HepG2 (cell line): ENCODE results near the gene TK1. TPM values are rescaled to one million over a fixed set of nuclear protein-coding genes. Genes with fewer than 3 reads are reported as not detected.

Experiments used
- GTF3A ChIP-seq: sonication (generic); formaldehyde crosslinking; conservative IDR thresholded peaks from 2 replicates; pipeline ENCODE4 v1.4.0; 2020; ENCODE audit warnings: mild to moderate bottlenecking, missing genetic modification reagents
- IKZF1 ChIP-seq: fragments of 450-650 bp; IDR thresholded peaks from 2 replicates; pipeline ENCODE4 v1.7.1; 2016
- ISL2 ChIP-seq: sonication (generic); formaldehyde crosslinking; IDR thresholded peaks from 2 replicates; pipeline ENCODE4 v1.5.0; 2020; ENCODE audit warnings: missing genetic modification reagents
- LCORL ChIP-seq, 2 experiments: fragments of 450-650 bp in 1 of 2; sonication (generic) in 1 of 2; formaldehyde crosslinking in 1 of 2; IDR thresholded peaks; 2 replicates each; pipeline versions ENCODE4 v1.5.0 to v1.6.1; 2017 to 2020; ENCODE audit warnings: antibody characterized with exemption in 1 of 2, missing genetic modification reagents in 1 of 2
- MIER3 ChIP-seq: IDR thresholded peaks from 2 replicates; pipeline ENCODE4 v1.6.1; 2016; ENCODE audit warnings: missing compliant biosample characterization, borderline replicate concordance
- NR2F1 ChIP-seq, 2 experiments: fragments of 450-650 bp in 1 of 2; formaldehyde crosslinking in 1 of 2; IDR thresholded peaks; 2 replicates each; pipeline versions ENCODE4 v1.5.0 to v1.6.1; 2016 to 2020; ENCODE audit warnings: mild to moderate bottlenecking in 1 of 2, missing compliant biosample characterization in 1 of 2, missing genetic modification reagents in 1 of 2, moderate library complexity in 1 of 2
- PAX8 ChIP-seq: sonication (generic); formaldehyde crosslinking; IDR thresholded peaks from 2 replicates; pipeline ENCODE4 v1.8.0; 2022; ENCODE audit warnings: mild to moderate bottlenecking, missing genetic modification reagents, borderline replicate concordance
- PHF8 ChIP-seq: sonication (generic); formaldehyde crosslinking; IDR thresholded peaks from 2 replicates; pipeline ENCODE4 v1.5.0; 2020; ENCODE audit warnings: missing genetic modification reagents
- POLR2A ChIP-seq, 2 experiments: IDR thresholded peaks; 2 replicates each; pipeline ENCODE4 v1.6.1; 2011; ENCODE audit warnings: low read depth in 2 of 2, low read length in 2 of 2, mild to moderate bottlenecking in 1 of 2, moderate library complexity in 1 of 2; ENCODE audit not compliant: insufficient read depth in 1 of 2
- POLR2G ChIP-seq: fragments of 200-400 bp; formaldehyde crosslinking; IDR thresholded peaks from 2 replicates; pipeline ENCODE4 v1.6.1; 2018; ENCODE audit warnings: mild to moderate bottlenecking, low read depth, low read length, moderate library complexity
- RBFOX2 ChIP-seq: fragments of 200-400 bp; formaldehyde crosslinking; IDR thresholded peaks from 2 replicates; pipeline ENCODE4 v1.6.1; 2017; ENCODE audit warnings: low read depth, mild to moderate bottlenecking, low read length
- TBX2 ChIP-seq: sonication (generic); formaldehyde crosslinking; IDR thresholded peaks from 2 replicates; pipeline ENCODE4 v1.5.0; 2020; ENCODE audit warnings: missing genetic modification reagents, mild to moderate bottlenecking, borderline replicate concordance
- polyA plus RNA-seq, 8 experiments: library from polyadenylated mRNA; depleted of rRNA in 3 of 8; stranded (reverse) in 7 of 8; unstranded in 1 of 8; fragments of >200 nt; fragmentation: Illumina TruSeq in 4 of 8; extraction: Trizol in 4 of 8; gene quantifications; 2 replicates each; pipeline versions ENCODE4 v1.2.1 to v1.2.3, GENCODE V29; 2011 to 2016; ENCODE audit warnings: low read depth in 4 of 8, missing spikeins in 1 of 8, mixed read lengths in 1 of 8; ENCODE audit not compliant: insufficient read depth in 1 of 8
- total RNA-seq, 5 experiments: library from RNA; depleted of rRNA; stranded (reverse); fragments of >200 nt; fragmentation: Illumina TruSeq; extraction: Trizol; gene quantifications; 2 replicates each; pipeline ENCODE4 v1.2.3, GENCODE V29; 2016; ENCODE audit warnings: low read depth in 1 of 5
- TF ChIP-seq, protein P1 (sequence below): sonication (generic); formaldehyde crosslinking; IDR thresholded peaks from 2 replicates; pipeline ENCODE4 v1.4.0; 2020; ENCODE audit warnings: missing genetic modification reagents
- TF ChIP-seq, protein P2 (sequence below): sonication (generic); formaldehyde crosslinking; IDR thresholded peaks from 2 replicates; pipeline ENCODE4 v1.8.0; 2022; ENCODE audit warnings: mild to moderate bottlenecking, missing genetic modification reagents, borderline replicate concordance
- TF ChIP-seq, protein P3 (sequence below): sonication (generic); formaldehyde crosslinking; IDR thresholded peaks from 2 replicates; pipeline ENCODE4 v1.4.0; 2020; ENCODE audit warnings: missing genetic modification reagents
- TF ChIP-seq, protein P4 (sequence below): sonication (generic); formaldehyde crosslinking; IDR thresholded peaks from 2 replicates; pipeline ENCODE4 v1.5.0; 2020; ENCODE audit warnings: mild to moderate bottlenecking, missing genetic modification reagents
- TF ChIP-seq, protein P5 (sequence below): sonication (generic); formaldehyde crosslinking; IDR thresholded peaks from 2 replicates; pipeline ENCODE4 v1.5.0; 2020; ENCODE audit warnings: mild to moderate bottlenecking, missing genetic modification reagents

TK1 gene
- total and polyA plus RNA-seq, 2 of the 13 experiments (the other 11 are each of a cell fraction or from before 2014, with no cell fraction given), result 45.0 to 96.0 TPM

DNA sequence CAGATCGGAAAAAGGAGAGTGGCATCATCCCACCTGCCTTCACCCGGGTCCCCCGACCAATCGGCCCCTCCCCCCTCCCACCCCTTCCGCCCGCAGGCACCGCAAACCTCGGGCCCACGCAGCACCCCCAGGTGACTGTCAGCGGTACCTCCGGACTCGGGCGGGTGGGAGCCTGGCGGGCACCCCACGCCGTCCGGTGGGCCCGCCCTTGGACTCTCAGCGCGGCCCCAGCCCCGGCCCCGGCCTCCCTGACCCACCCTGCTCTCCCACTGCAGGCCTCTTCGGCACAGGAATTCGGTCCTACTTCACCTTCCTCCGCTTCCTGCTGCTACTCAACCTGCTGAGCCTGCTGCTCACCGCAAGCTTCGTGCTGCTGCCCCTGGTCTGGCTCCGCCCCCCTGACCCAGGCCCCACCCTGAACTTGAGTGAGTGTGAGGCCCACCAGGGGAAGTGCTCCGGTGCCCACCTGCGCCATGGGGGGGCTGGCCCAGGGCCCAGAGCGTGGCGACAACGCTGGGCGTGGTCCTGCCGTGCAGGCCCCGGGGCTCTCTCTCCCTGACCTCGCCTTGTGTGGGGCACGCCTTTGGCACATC is 54.7 kb downstream of the TK1 start (continued):
- TF ChIP-seq, protein P1, sequence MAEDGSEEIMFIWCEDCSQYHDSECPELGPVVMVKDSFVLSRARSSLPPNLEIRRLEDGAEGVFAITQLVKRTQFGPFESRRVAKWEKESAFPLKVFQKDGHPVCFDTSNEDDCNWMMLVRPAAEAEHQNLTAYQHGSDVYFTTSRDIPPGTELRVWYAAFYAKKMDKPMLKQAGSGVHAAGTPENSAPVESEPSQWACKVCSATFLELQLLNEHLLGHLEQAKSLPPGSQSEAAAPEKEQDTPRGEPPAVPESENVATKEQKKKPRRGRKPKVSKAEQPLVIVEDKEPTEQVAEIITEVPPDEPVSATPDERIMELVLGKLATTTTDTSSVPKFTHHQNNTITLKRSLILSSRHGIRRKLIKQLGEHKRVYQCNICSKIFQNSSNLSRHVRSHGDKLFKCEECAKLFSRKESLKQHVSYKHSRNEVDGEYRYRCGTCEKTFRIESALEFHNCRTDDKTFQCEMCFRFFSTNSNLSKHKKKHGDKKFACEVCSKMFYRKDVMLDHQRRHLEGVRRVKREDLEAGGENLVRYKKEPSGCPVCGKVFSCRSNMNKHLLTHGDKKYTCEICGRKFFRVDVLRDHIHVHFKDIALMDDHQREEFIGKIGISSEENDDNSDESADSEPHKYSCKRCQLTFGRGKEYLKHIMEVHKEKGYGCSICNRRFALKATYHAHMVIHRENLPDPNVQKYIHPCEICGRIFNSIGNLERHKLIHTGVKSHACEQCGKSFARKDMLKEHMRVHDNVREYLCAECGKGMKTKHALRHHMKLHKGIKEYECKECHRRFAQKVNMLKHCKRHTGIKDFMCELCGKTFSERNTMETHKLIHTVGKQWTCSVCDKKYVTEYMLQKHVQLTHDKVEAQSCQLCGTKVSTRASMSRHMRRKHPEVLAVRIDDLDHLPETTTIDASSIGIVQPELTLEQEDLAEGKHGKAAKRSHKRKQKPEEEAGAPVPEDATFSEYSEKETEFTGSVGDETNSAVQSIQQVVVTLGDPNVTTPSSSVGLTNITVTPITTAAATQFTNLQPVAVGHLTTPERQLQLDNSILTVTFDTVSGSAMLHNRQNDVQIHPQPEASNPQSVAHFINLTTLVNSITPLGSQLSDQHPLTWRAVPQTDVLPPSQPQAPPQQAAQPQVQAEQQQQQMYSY (CRISPR knock-in tag), result no peak
- TF ChIP-seq ISL2 (CRISPR knock-in tag) (no peak), RBFOX2 (no peak), POLR2A (IDR thresholded peaks at IDR 0.05; ENCODE audit: insufficient read depth in 1 of 2, low read depth in 2 of 2, low read length in 2 of 2) (no peak), TBX2 (CRISPR knock-in tag) (peak; percentile 10; the same call in 1 of the 2 replicates), PAX8 (CRISPR knock-in tag) (no peak), LCORL (IDR thresholded peaks at IDR 0.05) (no peak), LCORL (CRISPR knock-in tag; IDR thresholded peaks at IDR 0.05) (peak; percentile 42; the same call in 1 of the 2 replicates), PHF8 (CRISPR knock-in tag) (peak; percentile 27; the same call in 1 of the 2 replicates), IKZF1 (no peak), GTF3A (CRISPR knock-in tag) (no peak), NR2F1 (CRISPR knock-in tag; IDR thresholded peaks at IDR 0.05) (0 out of 4 replicates have a peak, but pooled peaks of 1 of the 2 experiments have one; percentile 13), MIER3 (CRISPR knock-in tag) (no peak), POLR2G (0 out of 2 replicates have a peak, but pooled peaks have one; percentile 26)
- TF ChIP-seq, protein P2, sequence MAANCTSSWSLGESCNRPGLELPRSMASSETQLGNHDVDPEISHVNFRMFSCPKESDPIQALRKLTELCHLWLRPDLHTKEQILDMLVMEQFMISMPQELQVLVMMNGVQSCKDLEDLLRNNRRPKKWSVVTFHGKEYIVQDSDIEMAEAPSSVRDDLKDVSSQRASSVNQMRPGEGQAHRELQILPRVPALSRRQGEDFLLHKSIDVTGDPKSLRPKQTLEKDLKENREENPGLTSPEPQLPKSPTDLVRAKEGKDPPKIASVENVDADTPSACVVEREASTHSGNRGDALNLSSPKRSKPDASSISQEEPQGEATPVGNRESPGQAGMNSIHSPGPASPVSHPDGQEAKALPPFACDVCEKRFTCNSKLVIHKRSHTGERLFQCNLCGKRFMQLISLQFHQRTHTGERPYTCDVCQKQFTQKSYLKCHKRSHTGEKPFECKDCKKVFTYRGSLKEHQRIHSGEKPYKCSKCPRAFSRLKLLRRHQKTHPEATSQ (CRISPR knock-in tag), result no peak
- TF ChIP-seq, protein P3, sequence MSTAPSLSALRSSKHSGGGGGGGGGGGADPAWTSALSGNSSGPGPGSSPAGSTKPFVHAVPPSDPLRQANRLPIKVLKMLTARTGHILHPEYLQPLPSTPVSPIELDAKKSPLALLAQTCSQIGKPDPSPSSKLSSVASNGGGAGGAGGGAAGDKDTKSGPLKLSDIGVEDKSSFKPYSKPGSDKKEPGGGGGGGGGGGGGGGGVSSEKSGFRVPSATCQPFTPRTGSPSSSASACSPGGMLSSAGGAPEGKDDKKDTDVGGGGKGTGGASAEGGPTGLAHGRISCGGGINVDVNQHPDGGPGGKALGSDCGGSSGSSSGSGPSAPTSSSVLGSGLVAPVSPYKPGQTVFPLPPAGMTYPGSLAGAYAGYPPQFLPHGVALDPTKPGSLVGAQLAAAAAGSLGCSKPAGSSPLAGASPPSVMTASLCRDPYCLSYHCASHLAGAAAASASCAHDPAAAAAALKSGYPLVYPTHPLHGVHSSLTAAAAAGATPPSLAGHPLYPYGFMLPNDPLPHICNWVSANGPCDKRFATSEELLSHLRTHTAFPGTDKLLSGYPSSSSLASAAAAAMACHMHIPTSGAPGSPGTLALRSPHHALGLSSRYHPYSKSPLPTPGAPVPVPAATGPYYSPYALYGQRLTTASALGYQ (CRISPR knock-in tag), result no peak
- TF ChIP-seq, protein P4, sequence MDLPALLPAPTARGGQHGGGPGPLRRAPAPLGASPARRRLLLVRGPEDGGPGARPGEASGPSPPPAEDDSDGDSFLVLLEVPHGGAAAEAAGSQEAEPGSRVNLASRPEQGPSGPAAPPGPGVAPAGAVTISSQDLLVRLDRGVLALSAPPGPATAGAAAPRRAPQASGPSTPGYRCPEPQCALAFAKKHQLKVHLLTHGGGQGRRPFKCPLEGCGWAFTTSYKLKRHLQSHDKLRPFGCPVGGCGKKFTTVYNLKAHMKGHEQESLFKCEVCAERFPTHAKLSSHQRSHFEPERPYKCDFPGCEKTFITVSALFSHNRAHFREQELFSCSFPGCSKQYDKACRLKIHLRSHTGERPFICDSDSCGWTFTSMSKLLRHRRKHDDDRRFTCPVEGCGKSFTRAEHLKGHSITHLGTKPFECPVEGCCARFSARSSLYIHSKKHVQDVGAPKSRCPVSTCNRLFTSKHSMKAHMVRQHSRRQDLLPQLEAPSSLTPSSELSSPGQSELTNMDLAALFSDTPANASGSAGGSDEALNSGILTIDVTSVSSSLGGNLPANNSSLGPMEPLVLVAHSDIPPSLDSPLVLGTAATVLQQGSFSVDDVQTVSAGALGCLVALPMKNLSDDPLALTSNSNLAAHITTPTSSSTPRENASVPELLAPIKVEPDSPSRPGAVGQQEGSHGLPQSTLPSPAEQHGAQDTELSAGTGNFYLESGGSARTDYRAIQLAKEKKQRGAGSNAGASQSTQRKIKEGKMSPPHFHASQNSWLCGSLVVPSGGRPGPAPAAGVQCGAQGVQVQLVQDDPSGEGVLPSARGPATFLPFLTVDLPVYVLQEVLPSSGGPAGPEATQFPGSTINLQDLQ (CRISPR knock-in tag), result no peak
- TF ChIP-seq, protein P5, sequence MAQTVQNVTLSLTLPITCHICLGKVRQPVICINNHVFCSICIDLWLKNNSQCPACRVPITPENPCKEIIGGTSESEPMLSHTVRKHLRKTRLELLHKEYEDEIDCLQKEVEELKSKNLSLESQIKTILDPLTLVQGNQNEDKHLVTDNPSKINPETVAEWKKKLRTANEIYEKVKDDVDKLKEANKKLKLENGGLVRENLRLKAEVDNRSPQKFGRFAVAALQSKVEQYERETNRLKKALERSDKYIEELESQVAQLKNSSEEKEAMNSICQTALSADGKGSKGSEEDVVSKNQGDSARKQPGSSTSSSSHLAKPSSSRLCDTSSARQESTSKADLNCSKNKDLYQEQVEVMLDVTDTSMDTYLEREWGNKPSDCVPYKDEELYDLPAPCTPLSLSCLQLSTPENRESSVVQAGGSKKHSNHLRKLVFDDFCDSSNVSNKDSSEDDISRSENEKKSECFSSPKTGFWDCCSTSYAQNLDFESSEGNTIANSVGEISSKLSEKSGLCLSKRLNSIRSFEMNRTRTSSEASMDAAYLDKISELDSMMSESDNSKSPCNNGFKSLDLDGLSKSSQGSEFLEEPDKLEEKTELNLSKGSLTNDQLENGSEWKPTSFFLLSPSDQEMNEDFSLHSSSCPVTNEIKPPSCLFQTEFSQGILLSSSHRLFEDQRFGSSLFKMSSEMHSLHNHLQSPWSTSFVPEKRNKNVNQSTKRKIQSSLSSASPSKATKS, result no peak
